HUES48 (cell line): Measurements from ENCODE around the gene ST6GALNAC4.

Source experiments
- H3K27ac ChIP-seq: one replicate; pipeline ENCODE4 v1.7.0; 2013; ENCODE audit warnings: low read depth, low read length, inconsistent platforms
- H3K27me3 ChIP-seq: 2 replicates; pipeline ENCODE4 v1.6.1; 2013; ENCODE audit warnings: mild to moderate bottlenecking, low read length; ENCODE audit not compliant: control insufficient read depth, insufficient read depth
- H3K36me3 ChIP-seq: 2 replicates; pipeline ENCODE4 v1.6.1; 2013; ENCODE audit warnings: low read length; ENCODE audit not compliant: control insufficient read depth, insufficient read depth
- H3K4me1 ChIP-seq: 2 replicates; pipeline ENCODE4 v1.6.1; 2013; ENCODE audit warnings: mild to moderate bottlenecking, low read length; ENCODE audit not compliant: control insufficient read depth, insufficient read depth
- H3K4me3 ChIP-seq: 2 replicates; pipeline ENCODE4 v1.5.1; 2013; ENCODE audit warnings: mild to moderate bottlenecking, low read depth, low read length
- H3K9ac ChIP-seq: 2 replicates; pipeline ENCODE4 v1.6.1; 2013; ENCODE audit warnings: mild to moderate bottlenecking, low read depth, low read length, moderate library complexity
- H3K9me3 ChIP-seq: 2 replicates; pipeline ENCODE4 v1.6.1; 2013; ENCODE audit warnings: low read length; ENCODE audit not compliant: control insufficient read depth, insufficient read depth

The ST6GALNAC4 gene

GRCh38 chr9:127945338-127945737 lies 28.5 kb upstream of the ST6GALNAC4 start:
- no peak overlapping the region for H3K4me3 ChIP-seq
- H3K9ac ChIP-seq = no peak overlapping the region
- no peaks in the 10 kb centered on the region for H3K9me3 ChIP-seq
- H3K36me3 ChIP-seq = peaks cover 51% of the 10 kb centered on the region
- H3K27me3 ChIP-seq = no peaks in the 10 kb centered on the region
- H3K4me1 ChIP-seq = peaks cover 14% of the 10 kb centered on the region
- no peak overlapping the region for H3K27ac ChIP-seq

- Histone ChIP-seq H3K36me3 (peaks cover 57% of the 10 kb centered on the region), H3K9me3 (no peaks in the 10 kb centered on the region), H3K9ac (no peak overlapping the region), H3K27ac (peak overlapping the region; percentile 58), H3K4me3 (no peak overlapping the region), H3K27me3 (no peaks in the 10 kb centered on the region), H3K4me1 (peaks cover 14% of the 10 kb centered on the region)
Observed at GRCh38 chr9:127944586-127945218, 27.9 kb upstream of the ST6GALNAC4 start.

- Histone ChIP-seq H3K27me3 (no peaks in the 10 kb centered on the region), H3K9me3 (no peaks in the 10 kb centered on the region), H3K4me3 (no peak overlapping the region), H3K4me1 (peaks cover 14% of the 10 kb centered on the region), H3K36me3 (peaks cover 57% of the 10 kb centered on the region), H3K27ac (peak overlapping the region; percentile 58), H3K9ac (no peak overlapping the region)
Observed at GRCh38 chr9:127943731-127944144, 26.9 kb upstream of the ST6GALNAC4 start.

- no peaks in the 10 kb centered on the region for H3K9me3 ChIP-seq
- H3K9ac ChIP-seq = no peak overlapping the region
- H3K27ac ChIP-seq = no peak overlapping the region
- H3K4me1 ChIP-seq = peaks cover 14% of the 10 kb centered on the region
- H3K36me3 ChIP-seq = peaks cover 57% of the 10 kb centered on the region
- H3K27me3 ChIP-seq = no peaks in the 10 kb centered on the region
- no peak overlapping the region for H3K4me3 ChIP-seq
Observed at GRCh38 chr9:127943011-127943662, 26.3 kb upstream of the ST6GALNAC4 start.

- Histone ChIP-seq H3K4me1 (peaks cover 14% of the 10 kb centered on the region), H3K4me3 (no peak overlapping the region), H3K36me3 (peaks cover 50% of the 10 kb centered on the region), H3K9me3 (no peaks in the 10 kb centered on the region), H3K27me3 (no peaks in the 10 kb centered on the region), H3K9ac (no peak overlapping the region), H3K27ac (no peak overlapping the region)
Observed at GRCh38 chr9:127942216-127943010, 25.6 kb upstream of the ST6GALNAC4 start.

- H3K27ac ChIP-seq = no peak overlapping the region
- H3K4me1 ChIP-seq = peaks cover 14% of the 10 kb centered on the region
Observed at GRCh38 chr9:127941961-127942215, 25.0 kb upstream of the ST6GALNAC4 start.

GRCh38 chr9:127941062-127941960 lies 24.5 kb upstream of the ST6GALNAC4 start:
- Histone ChIP-seq H3K4me3 (no peak overlapping the region), H3K9me3 (no peaks in the 10 kb centered on the region), H3K4me1 (peaks cover 19% of the 10 kb centered on the region), H3K27me3 (no peaks in the 10 kb centered on the region), H3K27ac (no peak overlapping the region), H3K36me3 (peaks cover 48% of the 10 kb centered on the region), H3K9ac (no peak overlapping the region)

More at GRCh38 chr9:127941961-127942215, 25.0 kb upstream of the ST6GALNAC4 start:
- Histone ChIP-seq H3K36me3 (peaks cover 48% of the 10 kb centered on the region), H3K27me3 (no peaks in the 10 kb centered on the region), H3K9ac (no peak overlapping the region), H3K9me3 (no peaks in the 10 kb centered on the region), H3K4me3 (no peak overlapping the region)

- Histone ChIP-seq H3K4me1 (peaks cover 19% of the 10 kb centered on the region), H3K9me3 (no peaks in the 10 kb centered on the region), H3K27ac (no peak overlapping the region), H3K36me3 (peaks cover 52% of the 10 kb centered on the region), H3K4me3 (no peak overlapping the region), H3K9ac (no peak overlapping the region), H3K27me3 (no peaks in the 10 kb centered on the region)
Observed at GRCh38 chr9:127940593-127940992, 23.8 kb upstream of the ST6GALNAC4 start.

GRCh38 chr9:127938298-127938690 lies 21.5 kb upstream of the ST6GALNAC4 start:
- Histone ChIP-seq H3K4me1 (peaks cover 11% of the 10 kb centered on the region), H3K9me3 (no peaks in the 10 kb centered on the region), H3K27me3 (no peaks in the 10 kb centered on the region), H3K4me3 (peak overlapping the region; percentile 89), H3K27ac (peak overlapping the region; percentile 32), H3K36me3 (peaks cover 38% of the 10 kb centered on the region), H3K9ac (peak overlapping the region; percentile 59)

- Histone ChIP-seq H3K36me3 (peaks cover 33% of the 10 kb centered on the region), H3K4me3 (peak within 1 kb of the TSS; percentile 89), H3K9ac (peak within 1 kb of the TSS; percentile 71), H3K27ac (peak within 1 kb of the TSS; percentile 58), H3K9me3 (no peaks in the 10 kb centered on the region), H3K4me1 (peaks cover 10% of the 10 kb centered on the region), H3K27me3 (no peaks in the 10 kb centered on the region)
Observed at GRCh38 chr9:127937388-127938297, 20.8 kb upstream of the ST6GALNAC4 start, which contains the start of gene DPM2. DPM2 (minus strand) TSS chr9:127937854; CDS start chr9:127937820, 34 bp downstream.
